Keratinocyte (primary cell): ENCODE measurements around the gene ACAD11.

ENCODE experiments used
- EZH2 ChIP-seq: IDR thresholded peaks from one replicate; pipeline ENCODE4 v1.6.1; 2012; ENCODE audit warnings: inconsistent platforms, mild to moderate bottlenecking, low read length, moderate library complexity
- TF ChIP-seq, protein P1 (sequence below), 3 experiments: IDR thresholded peaks in 1 of 3; conservative IDR thresholded peaks in 1 of 3; optimal IDR thresholded peaks in 1 of 3; 2 replicates in 2 of 3; 3 replicates in 1 of 3; pipeline versions ENCODE3 to v1.5.1; 2011; ENCODE audit warnings: low read length in 3 of 3, mild to moderate bottlenecking in 3 of 3, moderate library complexity in 2 of 3, control low read depth in 1 of 3, inconsistent platforms in 1 of 3; ENCODE audit not compliant: insufficient read depth in 2 of 3; ENCODE audit errors: extremely low read depth in 1 of 3

DNA sequence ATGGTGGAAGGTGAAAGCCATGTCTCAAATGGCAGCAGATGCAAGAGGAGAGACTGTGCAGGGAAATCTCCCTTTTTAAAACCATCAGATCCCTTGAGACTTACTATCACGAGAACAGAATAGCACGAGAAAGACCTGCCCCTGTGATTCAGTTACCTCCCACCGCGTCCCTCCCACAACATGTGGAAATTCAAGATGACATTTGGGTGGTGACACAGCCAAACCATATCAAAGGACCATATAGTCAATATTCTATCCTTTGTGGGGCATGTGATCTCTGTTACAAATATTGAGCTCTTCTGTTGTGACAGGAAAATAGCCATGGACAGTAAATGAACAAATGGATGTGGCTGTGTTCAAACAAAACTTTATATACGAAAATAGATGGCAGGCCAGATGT, 139.7 kb downstream of the ACAD11 start:
- TF ChIP-seq EZH2, result no peak
- TF ChIP-seq, protein P1, sequence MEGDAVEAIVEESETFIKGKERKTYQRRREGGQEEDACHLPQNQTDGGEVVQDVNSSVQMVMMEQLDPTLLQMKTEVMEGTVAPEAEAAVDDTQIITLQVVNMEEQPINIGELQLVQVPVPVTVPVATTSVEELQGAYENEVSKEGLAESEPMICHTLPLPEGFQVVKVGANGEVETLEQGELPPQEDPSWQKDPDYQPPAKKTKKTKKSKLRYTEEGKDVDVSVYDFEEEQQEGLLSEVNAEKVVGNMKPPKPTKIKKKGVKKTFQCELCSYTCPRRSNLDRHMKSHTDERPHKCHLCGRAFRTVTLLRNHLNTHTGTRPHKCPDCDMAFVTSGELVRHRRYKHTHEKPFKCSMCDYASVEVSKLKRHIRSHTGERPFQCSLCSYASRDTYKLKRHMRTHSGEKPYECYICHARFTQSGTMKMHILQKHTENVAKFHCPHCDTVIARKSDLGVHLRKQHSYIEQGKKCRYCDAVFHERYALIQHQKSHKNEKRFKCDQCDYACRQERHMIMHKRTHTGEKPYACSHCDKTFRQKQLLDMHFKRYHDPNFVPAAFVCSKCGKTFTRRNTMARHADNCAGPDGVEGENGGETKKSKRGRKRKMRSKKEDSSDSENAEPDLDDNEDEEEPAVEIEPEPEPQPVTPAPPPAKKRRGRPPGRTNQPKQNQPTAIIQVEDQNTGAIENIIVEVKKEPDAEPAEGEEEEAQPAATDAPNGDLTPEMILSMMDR (optimal IDR thresholded peaks at IDR 0.05 in 1 of 3, IDR thresholded peaks at IDR 0.05 in 1 of 3, conservative IDR thresholded peaks at IDR 0.05 in 1 of 3; ENCODE audit: extremely low read depth in 1 of 3, insufficient read depth in 2 of 3, low read length in 3 of 3), result no peak
